Measurements from ENCODE around the gene CCDC106.

Gene CCDC106

DNA sequence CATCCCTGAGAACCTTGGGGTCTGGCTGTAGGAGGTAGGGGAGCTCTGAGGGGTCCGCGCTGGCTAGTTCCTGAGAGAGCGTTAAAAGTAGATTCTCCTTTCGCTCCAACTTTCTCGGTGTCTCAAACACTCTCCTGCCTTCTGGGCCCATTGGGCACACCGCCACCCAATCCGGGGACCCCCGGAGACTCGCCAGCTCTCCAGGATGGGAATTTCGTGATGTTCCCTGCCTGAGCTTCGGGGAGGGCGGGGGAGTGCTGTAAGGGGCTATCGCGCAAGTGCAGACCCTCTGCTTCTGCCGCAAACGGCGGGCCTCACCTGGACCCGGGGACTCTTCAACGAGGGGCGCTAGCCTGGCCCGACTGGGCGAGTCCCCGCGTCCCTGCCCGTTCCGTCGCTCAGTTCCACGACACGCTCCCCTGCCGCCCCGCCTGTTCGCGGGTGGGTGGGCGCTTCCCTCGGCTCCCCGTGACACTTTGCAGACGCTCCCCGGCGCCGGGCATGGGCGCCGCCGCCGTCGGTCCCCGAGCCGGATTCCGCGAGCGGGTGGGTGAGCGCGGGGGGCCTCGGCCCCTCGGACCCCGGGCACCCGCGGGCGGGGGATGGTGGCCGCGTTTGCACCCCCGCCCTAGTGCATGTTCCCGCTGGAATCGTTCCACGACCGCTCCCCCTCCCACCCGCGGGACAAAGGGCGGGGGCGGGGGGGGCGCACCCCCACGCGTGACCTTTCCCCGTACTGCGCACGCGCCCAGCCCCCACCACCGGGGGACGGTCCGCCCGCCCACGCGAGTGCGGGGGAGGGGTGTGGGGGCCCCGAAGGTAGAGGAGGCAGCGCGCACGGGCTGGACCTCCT is at the start of gene CCDC106:
TSS of gene CCDC106 (plus strand) at position 481 of the 853 bp plus-strand sequence. CDS start 835 bp downstream, outside the sequence.
- peak; percentile 65 for DNase-seq

DNA sequence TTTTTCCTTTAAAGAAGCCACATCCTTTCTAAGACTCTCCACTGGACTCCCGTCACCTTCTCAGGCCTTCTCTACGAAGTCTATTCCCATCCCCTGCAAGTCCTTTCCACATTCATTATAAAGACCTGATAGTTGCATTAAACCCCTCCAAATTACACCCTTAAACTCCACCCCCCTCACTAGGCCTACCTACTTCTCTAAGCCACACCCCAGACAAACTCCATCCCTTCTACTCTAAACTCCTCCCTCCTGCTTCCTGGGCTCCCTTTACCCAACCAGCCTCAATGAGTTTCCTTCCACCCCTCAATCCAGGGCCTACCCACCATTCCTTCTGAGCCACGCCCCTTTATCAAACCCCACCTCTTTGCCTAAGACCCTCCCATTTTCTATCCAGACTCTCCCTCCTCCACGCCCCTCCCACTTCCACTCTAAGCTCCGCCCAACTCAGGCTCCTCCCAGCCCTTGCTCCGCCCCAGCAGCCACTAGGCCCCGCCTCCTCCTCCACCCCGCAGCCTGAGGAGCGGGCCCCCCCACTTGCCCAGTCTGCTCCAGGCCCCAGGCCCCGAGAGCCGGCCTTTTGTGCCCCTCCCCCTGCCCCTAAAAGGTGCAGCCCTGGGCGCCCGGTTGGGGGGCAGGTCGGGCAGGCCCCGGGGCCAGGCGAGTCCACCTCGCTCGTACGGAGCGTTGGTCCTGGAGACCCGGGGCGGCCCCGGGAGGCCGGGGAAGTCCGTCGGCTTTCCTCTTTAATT is 49.1 kb upstream of the CCDC106 start:
- DNase-seq: peak; percentile 73

DNA sequence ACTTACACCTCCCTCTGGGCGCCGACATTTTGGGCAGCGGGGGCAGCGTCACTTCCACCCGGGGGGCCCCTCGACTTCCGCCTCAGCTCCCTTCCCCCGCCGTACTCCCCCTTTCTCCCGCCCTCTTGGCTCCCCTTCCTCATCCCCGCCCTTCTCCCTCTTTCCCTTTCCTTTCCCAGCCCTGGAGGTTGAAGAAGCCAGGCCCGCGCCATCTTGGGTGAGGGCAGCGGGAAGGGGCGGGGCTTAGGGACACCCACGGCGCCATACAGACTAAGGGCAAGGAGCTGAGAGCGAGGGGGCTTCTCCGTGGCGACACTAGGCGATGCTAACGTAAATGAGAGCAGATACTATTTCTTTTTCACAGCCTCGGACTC is 48.6 kb upstream of the CCDC106 start, which contains the start of gene FIZ1:
TSS of gene FIZ1 (minus strand) at position 50 of the 374 bp plus-strand sequence. CDS start 1,652 bp downstream, outside the sequence.
- DNase-seq: peak; percentile 96

DNA sequence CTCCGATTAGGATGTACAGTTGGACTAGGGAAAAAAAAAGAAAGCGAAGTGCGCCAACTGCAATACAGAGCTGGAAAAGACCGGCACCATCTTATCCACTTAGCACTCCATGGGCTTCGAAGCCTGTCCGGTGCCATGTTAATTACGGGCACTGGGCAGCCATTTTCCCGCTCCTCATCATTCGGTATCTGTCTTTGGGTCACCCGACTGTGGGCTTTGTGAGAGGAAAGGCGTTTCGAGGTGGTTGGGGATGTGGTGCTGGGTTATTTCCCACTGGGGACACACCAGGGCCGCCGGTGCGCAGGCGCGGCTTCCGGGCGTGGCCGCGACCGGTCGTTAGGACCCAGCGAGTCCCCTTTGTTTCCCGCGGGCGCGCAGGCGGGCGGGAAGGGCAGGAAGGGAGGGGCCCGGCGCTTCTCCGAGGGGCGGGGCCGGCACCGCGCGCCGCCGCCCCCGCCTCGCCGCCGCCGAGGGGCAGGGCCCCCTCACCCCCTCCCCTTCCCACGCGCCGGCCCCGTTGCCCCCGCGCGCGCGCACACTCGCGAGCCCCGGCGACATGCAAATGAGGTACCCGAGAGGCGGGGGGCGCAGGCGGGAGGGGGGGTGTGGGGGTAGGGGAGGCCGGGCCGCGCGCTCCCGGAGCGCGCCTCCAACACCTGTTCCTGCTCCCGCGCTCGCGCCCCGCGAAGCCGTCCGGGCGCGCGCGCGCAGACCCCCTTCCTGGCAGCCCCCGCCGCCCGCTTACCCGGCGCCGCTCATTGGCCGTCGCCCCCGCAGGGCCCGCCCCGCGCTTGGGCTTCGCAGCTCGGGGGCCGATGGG is 48.0 kb upstream of the CCDC106 start, which contains the start of gene ZNF524:
TSS of gene ZNF524 (plus strand) at position 447 of the 820 bp plus-strand sequence. CDS start 1,825 bp downstream, outside the sequence.
- DNase-seq: peak; percentile 96

DNA sequence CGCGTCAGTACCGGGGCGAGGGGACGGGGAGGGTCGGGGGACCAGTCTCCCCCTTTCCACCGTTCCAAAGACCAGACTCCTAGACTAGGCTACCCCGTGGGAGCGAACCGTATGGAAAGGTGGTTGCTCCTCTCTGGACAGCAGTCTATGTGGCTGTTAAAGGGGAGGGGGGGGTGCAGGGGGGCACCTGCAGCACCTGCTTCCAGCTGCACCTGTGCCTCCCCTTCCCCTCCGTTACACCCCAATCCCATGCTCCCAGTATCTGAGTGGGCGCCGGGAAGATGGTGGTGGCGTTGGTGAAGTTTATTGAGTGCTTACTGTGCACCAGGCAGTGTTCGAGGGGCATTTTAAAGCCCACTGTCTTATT is 47.4 kb upstream of the CCDC106 start:
- no peak for DNase-seq

DNA sequence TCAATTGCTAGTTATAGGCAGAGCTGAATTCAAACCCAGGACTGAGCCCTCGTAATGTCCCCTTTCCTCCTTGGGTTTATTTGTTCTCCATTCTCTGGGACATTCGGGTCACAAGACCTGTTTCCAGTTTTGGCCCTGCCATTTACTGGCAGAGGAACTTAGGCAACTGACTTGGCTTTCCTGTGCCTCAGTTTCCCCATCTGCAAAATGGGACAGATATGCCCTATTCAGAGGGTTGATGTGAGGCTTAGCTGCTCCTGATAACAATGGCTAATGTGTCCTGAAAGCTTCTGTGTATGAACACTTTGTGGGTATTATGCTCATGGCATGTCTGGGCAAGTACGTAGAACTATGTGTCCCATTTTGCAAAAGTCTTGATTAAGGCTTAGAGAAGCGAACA is 46.9 kb upstream of the CCDC106 start:
- DNase-seq: no peak

DNA sequence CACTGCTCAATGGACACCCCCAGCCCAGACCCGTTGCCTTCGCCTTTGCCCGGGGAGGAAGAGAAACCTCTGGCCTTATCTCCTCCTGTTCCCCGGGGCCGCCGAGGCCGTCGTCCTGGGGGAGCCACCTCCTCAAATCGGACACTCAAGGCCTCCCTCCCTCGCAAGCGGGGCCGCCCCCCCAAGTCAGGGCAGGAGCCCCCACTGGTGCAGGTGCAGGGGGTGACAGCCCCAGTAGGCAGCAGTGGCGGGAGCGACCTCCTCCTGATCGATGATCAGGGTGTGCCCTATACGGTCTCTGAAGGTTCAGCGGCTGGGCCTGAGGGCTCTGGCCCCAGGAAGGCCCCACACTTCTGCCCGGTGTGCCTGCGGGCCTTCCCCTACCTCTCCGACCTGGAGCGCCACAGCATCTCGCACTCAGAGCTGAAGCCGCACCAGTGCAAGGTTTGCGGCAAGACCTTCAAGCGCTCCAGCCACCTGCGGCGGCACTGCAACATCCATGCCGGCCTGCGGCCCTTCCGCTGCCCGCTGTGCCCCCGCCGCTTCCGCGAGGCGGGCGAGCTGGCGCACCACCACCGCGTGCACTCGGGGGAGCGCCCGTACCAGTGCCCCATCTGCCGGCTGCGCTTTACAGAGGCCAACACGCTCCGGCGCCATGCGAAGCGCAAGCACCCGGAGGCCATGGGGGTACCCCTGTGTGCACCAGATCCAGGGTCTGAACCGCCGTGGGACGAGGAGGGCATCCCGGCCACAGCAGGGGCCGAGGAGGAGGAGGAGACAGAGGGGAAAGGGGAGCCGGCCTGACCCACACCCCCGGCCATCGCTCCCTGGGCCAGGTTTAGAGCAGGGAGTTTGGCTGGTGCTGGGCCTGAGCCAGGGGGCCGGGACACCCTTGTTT is 45.7 kb upstream of the CCDC106 start:
- DNase-seq: no peak

DNA sequence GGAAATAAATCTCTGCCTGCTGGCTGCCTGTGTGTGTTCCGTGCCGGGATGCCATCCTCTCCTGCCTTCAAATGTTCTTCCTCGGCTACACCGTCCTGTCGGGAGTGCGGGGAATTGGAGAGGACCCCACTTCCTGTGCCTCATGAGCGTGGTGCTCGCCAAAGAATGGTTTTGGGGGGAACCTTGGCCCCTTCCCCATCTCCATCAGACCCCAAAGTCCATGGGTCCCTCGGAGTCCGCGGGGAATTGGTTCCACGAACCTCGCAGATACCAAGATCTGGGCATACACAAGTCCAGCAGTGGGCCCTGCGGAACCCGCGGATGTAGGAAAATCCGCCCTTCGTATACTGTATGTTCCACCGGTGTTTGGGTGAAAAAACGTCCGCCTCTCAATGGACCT is 44.9 kb upstream of the CCDC106 start:
- no peak for DNase-seq

DNA sequence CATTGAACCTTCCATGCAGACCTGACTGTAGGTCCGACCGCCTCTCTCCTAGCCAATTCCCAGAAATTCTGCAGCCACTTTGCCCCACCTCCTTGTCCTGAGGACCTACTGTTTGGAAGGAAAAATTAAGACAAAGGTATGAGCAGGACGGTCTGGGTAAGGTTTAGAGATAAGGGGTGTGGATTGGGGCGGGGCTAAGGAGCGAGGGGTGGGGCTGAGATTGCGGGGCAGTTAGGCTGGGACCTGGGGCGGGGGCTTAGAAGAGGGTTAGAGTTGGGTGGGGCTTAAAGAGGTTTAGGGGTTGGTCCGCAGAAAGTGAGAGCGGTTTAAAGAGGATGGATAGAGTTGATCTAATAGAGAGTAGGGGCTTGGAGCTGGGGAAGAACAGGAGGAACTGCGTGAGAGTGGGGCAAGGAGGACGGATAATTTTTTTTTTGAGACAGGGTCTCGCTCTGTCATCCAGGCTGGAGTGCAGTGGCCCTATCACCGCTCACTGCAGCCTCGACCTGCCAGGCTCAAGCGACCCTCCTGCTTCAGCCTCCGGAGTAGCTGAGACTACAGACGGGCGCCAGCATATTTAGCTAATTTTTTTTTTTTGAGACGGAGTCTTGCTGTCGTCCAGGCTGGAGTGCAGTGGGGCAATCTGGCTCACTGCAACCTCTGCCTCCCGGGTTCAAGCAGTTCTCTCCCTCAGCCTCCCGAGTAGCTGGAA is 44.3 kb upstream of the CCDC106 start:
- no peak for DNase-seq

DNA sequence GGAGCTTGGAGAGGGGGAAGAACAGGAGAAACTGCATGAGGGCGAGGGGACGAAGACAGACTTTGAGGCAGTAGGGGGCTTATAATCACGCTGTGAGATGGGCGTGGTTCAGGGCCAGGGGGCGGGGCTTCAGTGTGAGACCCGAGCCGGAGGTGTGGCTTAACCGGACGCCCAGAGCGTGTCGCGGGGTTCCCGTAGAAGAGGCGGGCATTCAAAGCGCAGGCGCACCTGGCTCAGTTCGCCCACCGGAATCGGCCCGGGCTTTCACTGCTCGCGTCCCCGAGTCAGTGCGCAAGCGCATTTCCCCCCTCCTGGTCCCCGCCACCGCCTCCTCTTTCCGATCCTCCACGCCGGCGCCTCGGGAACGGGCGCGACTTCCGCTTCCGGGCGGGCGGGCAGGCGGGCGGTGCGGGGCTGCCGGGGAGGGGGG is 42.8 kb upstream of the CCDC106 start:
- DNase-seq: peak; percentile 94

DNA sequence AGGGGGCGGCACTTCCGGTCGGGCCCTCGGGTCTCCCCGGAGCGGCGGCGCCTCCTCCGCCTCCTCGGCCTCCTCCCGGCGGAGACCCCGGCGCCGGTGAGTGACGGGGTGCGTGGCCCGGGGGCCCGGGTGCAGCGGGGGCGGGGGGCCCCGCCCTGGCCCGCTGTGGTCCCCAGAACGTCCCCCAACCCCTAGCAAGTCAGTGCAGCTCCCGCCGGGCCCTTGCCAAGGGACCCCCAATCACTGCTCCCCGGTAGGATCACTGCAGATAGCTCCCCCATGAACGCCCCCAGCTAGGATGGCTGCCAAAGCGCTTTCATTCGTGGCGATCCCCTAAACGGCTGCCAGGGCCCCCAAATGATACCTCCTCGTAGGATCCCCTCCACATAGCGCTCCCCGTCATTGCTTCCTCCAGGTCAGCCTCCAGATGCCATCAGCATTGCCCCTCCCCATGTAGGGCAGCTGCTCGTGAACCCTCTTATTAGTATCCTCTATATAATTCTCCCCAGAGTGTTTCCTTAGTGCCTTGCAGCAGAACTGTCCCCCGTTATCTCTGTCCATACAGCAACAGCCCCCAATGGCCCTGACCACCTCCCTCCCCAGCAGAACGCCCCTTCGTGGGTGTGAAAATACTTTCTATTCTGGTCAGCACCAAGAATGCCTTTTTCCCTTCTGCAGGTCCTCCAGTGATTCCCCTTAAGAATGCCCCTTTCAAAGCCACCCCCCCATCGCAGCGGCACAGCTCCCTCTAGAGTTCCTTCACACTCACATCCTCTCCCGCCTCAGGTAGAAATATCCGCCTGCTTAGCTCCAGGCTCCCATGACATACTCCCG is 42.2 kb upstream of the CCDC106 start, which contains the start of gene ZNF865:
TSS of gene ZNF865 (plus strand) at position 11 of the 834 bp plus-strand sequence. CDS start 7,972 bp downstream, outside the sequence.
- DNase-seq: peak; percentile 68

DNA sequence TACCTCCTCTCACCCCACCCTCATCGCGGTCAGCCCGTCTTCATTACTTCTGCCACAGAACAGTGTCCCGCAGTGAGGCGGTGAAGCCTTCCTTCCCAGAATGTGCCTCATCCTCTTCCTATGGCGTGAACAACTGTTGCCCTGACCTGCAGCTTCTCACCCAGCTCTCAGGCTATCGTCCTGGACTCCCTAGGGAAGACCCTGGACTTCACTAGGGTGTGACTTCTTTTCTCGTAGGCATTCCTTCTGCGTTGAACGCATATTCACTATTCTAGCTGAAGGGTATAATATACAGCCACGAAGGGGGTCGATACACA is 41.6 kb upstream of the CCDC106 start:
- no peak for DNase-seq

DNA sequence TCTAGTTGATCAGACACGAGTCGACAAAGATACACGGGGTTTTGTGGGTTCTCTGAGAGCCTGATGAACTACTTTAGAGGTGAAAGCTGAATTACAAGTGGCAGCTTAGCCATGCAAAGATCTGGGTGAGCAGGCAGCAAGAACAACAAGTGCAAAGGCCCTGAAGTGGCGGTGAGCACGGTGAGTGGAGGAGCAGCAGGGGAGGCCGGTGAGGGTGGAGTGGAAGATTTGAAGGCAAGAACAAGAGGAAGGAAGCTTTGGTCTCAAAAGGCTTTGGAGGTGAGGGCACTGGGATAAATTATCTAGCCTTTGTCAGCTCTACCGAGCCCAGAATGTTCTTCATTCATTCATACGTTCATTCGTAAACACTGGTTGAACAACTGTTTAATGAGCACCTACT is 41.2 kb upstream of the CCDC106 start:
- DNase-seq: no peak

DNA sequence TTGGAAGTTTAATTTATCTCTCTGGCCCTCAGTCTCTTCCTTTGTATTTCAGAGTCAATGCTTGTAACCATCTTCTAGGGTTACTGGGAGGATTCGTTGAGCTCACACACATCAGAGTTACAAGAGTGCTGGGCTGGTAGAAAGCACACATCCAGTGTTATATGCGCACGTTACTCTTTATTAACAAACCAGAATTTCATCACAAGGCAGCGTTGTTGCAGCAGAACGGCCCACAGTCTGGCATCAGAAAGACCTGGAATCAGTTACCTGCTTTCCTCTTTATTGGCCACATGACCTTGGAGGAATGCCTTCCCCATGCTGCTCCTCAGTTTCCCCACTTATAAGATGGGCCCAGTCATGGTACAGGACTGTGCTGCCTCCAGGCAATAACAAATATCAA is 38.7 kb upstream of the CCDC106 start:
- DNase-seq: no peak

DNA sequence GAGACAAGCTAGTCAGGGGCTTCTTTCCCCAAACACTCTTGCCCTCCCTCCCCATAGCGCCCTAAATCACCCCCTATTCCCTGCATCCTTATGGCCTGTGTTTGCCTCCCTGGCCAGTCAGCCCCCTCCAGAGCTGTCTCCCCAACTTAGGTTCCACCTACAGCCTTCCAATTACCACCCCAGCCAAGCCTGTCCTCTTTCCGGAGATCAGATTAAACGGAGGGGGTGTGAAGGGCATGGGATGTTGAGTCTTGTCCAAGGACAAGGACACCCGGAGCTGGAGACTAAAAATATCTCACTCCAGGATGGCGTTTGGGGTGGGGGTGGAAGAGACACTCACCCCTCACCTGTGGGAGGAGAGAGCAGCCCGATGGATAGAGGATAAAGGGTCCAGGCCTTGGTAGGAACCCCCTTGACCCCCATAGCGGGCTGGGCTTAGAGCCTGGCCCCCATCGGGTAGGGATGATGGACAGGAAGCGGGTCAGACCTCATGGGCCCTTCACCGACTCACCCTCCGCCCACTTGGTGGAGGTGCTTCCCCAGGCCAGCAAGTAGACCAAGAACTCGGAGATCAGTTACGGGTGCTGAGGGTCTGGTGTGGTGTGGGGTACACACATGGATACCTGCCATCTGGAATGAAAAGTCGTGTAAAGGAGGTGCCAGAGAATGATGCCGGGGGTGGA is 36.6 kb upstream of the CCDC106 start:
- DNase-seq: no peak

DNA sequence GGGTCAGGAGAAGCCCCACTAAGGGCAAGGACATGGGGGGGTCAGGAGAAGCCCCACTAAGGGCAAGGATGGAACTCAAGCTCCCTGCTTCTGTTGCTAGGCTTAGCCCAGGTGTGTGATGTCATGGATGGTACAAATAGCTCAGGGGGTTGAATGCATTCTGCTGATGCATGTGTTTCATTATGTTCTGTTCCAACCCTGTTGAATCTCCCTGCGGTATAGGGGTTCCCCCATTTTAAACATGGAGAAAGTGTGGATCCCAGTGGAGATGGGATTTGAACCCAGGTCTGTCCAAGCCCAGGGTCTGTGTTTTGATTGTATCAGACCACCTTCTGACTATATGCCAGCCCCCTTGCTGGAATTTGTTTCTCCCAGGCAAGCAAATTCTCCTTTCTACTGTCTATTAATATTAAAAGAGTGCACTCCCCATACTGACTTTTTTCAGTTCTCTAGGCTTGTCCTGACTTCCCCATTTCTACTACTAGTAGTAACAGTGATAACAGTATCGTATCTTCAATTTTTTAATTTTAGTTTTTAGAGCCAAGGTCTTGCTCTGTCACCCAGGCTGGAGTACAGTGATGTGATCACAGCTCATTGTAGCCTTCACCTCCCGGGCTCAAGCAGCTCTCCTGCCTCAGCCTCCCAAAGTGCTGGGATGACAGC is 35.9 kb upstream of the CCDC106 start:
- DNase-seq: no peak

DNA sequence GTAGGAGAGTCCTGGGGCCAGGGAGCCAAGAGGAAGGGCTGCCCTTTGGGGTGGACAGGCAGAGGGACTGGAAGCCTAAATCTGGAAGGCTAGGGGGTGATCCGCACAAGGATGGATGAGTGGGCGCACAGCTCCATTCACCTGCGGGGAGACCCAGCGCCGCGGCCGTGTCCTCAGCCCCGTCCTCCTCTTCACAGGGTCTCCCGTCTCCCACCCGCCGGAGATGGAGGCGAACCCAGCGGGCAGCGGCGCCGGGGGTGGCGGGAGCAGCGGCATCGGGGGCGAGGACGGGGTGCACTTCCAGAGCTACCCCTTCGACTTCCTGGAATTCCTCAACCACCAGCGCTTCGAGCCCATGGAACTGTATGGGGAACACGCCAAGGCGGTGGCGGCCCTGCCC is 34.6 kb upstream of the CCDC106 start:
- no peak for DNase-seq

DNA sequence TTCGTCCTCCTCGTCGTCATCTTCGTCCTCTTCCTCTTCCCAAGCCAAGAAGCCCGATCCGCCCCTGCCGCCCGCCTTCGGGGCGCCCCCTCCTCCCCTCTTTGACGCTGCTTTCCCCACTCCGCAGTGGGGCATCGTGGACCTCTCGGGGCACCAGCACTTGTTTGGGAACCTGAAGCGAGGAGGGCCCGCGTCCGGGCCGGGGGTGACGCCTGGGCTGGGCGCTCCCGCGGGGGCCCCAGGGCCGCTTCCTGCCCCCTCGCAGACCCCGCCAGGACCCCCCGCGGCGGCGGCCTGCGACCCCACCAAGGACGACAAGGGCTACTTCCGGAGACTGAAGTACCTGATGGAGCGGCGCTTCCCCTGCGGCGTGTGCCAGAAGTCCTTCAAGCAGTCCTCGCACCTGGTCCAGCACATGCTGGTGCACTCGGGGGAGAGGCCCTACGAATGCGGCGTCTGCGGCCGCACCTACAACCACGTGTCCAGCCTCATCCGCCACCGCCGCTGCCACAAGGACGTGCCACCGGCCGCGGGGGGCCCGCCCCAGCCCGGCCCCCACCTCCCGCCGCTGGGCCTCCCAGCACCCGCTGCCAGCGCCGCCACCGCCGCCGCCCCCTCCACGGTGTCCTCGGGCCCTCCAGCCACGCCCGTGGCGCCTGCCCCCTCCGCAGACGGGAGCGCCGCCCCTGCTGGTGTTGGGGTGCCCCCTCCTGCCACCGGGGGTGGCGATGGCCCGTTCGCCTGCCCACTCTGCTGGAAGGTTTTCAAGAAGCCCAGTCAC is 33.9 kb upstream of the CCDC106 start:
- no peak for DNase-seq
